ENCODE measurements around the gene TOR2A. TPM values are rescaled to one million over a fixed set of nuclear protein-coding genes. Genes with fewer than 3 reads are reported as not detected.

The TOR2A gene
- total and polyA plus RNA-seq, 8 donors, result 10.6 to 21.8 (median 14.8) TPM

DNA sequence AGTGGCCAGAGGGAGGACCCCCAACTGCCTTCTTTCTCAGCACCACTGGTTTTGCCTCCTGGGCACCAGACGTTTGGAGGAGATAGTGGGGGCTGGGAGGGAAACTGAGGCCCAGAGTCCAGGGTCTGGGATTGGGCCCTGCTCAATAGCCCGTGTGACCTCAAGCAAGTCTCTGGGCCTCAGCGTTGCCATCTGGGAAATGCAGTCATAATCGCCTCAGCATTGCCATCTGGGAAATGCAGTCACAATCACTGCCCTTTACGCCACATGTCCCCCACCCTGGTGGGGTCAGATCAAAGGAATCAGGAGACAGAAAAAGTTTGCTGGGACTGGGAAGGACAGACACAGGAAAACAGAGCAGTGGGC is 41.8 kb upstream of the TOR2A start:
- intact Hi-C loops (cut with DNase I), result no loop called here
- H3K4me1 ChIP-seq, result peaks cover 0 to 75% of the 10 kb centered on the region in 2 donors
- H3K36me3 ChIP-seq, result peaks cover 0 to 21% of the 10 kb centered on the region in 2 donors
- DNase-seq (no peak), ATAC-seq (no peak)
- no peaks in the 10 kb centered on the region for H3K9me3 ChIP-seq
- H3K4me3 ChIP-seq, result peak overlapping the region; percentile 4 to 49
- no peaks in the 10 kb centered on the region for H3K27me3 ChIP-seq
- peak overlapping the region in 1 of 2 donors; percentile 98 for H3K27ac ChIP-seq
- TF ChIP-seq, protein P1, sequence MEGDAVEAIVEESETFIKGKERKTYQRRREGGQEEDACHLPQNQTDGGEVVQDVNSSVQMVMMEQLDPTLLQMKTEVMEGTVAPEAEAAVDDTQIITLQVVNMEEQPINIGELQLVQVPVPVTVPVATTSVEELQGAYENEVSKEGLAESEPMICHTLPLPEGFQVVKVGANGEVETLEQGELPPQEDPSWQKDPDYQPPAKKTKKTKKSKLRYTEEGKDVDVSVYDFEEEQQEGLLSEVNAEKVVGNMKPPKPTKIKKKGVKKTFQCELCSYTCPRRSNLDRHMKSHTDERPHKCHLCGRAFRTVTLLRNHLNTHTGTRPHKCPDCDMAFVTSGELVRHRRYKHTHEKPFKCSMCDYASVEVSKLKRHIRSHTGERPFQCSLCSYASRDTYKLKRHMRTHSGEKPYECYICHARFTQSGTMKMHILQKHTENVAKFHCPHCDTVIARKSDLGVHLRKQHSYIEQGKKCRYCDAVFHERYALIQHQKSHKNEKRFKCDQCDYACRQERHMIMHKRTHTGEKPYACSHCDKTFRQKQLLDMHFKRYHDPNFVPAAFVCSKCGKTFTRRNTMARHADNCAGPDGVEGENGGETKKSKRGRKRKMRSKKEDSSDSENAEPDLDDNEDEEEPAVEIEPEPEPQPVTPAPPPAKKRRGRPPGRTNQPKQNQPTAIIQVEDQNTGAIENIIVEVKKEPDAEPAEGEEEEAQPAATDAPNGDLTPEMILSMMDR (IDR thresholded peaks at IDR 0.05), result no peak

DNA sequence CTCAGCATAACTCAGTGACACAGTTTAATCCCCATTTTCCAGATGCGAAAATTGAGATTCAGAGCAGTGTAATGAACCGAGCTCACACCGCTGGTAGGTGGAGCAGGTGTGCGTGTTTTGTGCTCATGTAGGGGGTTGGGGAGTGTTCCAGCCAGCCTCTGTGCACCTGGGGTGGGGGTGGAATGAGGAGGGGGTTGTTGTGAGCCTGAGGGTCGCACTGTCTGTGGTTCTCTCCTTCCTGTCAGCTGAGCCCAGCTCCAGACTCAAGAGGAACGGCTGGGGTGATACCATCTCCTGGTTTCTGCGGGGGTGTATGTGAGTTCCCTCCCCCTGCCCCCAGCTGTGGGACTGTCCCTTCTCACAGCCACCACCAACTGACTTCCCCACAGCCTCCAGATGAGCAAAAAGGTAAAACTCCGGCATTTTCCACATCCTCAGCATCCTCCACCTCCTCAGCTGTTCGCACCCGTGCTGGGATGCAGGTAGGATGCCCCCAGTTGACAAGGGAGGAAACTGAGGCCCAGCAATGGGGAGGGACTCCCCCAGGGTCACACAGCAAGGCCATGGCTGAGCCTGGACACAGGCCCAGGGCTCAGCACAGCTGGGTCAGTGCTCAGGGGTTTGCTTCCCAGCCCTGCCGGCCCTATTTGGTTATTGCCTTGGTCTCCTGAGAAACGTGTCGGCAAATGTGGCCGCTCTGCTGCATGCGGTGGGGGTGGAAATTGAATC is 41.3 kb upstream of the TOR2A start:
- ATAC-seq, result peak; percentile 22
- Histone ChIP-seq H3K4me1 (peaks cover 0 to 75% of the 10 kb centered on the region in 2 donors), H3K9me3 (no peaks in the 10 kb centered on the region), H3K27ac (peak overlapping the region in 1 of 2 donors; percentile 98), H3K36me3 (peaks cover 0 to 21% of the 10 kb centered on the region in 2 donors), H3K27me3 (no peaks in the 10 kb centered on the region), H3K4me3 (peak overlapping the region; percentile 4 to 49)
- DNase-seq, result peak in 1 of 4 donors; percentile 71
- TF ChIP-seq, protein P1 (IDR thresholded peaks at IDR 0.05), result peak in 1 of 2 donors; percentile 8
- intact Hi-C loops (cut with DNase I), result no loop called here

DNA sequence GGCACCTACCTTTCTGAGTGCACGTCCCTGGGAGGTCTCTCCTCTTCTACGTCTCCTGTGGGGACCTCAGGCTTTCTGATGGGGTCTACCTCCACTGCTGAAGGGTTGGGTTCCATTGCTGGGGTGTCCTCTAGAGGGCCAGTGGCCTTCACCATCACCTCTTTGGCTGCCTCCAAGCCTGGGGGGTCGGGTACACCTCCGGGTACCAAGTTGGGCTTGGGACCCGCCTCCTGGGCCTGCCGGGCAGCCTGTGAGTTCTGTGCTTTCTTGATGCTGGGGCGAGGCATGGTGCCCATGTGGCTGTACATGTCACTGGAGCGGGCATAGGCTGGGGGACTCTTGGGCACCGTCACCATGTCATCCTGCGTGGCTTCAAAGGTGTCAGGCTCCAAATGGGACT is 38.9 kb upstream of the TOR2A start:
- no peaks in the 10 kb centered on the region for H3K27me3 ChIP-seq
- H3K9me3 ChIP-seq, result no peaks in the 10 kb centered on the region
- H3K36me3 ChIP-seq, result peaks cover 0 to 21% of the 10 kb centered on the region in 2 donors
- peak in 1 of 4 donors; percentile 51 for DNase-seq
- intact Hi-C loops (cut with DNase I), result no loop called here
- peaks cover 4 to 73% of the 10 kb centered on the region in 2 donors for H3K4me1 ChIP-seq
- no peak overlapping the region for H3K4me3 ChIP-seq
- no peak overlapping the region for H3K27ac ChIP-seq
- ATAC-seq, result no peak
- TF ChIP-seq, protein P1 (IDR thresholded peaks at IDR 0.05), result no peak

DNA sequence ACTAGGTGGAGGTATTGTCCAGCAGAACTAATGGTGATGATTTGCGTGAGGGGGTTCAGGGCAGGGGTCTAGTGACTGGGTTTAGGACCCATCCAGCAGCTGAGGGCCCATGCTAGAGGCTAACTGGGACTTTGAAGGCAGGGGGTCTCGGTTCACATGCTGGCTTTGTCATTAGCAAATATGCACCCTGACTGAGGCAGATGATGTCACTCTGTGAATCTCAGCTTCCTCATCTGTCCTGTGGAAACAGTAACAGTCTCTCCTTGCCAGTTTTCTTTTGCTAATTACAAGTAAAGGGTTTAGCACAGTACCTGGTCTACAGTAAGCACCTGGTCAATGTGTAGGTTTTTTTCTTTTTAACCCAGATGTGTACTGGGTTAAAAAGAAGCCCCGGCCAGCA is 38.2 kb upstream of the TOR2A start:
- no peak for DNase-seq
- H3K9me3 ChIP-seq, result no peaks in the 10 kb centered on the region
- peaks cover 0 to 21% of the 10 kb centered on the region in 2 donors for H3K36me3 ChIP-seq
- TF ChIP-seq, protein P1 (IDR thresholded peaks at IDR 0.05), result no peak
- intact Hi-C loops (cut with DNase I), result no loop called here
- H3K27me3 ChIP-seq, result no peaks in the 10 kb centered on the region
- H3K27ac ChIP-seq, result no peak overlapping the region
- H3K4me1 ChIP-seq, result peaks cover 7 to 73% of the 10 kb centered on the region in 2 donors
- H3K4me3 ChIP-seq, result no peak overlapping the region
- no peak for ATAC-seq

DNA sequence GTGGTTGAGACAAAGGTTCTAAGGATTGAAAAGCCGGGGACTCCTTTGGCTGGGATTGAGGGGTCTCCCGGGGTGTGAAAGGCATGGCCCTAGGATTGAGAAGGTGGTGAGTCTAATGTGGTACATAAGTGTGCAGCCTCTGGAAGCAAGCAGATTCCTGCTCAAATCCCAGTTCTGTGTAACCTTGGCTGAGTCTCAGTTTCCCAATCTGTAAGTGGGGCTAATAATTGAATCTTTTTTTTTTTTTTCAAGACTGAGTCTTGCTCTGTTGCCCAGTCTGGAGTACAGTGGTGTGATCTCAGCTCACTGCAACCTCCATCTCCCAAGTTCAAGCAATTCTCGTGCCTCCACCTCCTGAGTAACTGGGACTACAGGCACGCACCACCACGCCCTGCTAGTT is 37.5 kb upstream of the TOR2A start:
- Histone ChIP-seq H3K9me3 (no peaks in the 10 kb centered on the region), H3K4me1 (peaks cover 10 to 76% of the 10 kb centered on the region in 2 donors), H3K27me3 (no peaks in the 10 kb centered on the region), H3K27ac (no peak overlapping the region), H3K36me3 (peaks cover 0 to 21% of the 10 kb centered on the region in 2 donors), H3K4me3 (no peak overlapping the region)
- ATAC-seq (no peak), DNase-seq (no peak)
- intact Hi-C loops (cut with DNase I), result no loop called here
- TF ChIP-seq, protein P1 (IDR thresholded peaks at IDR 0.05), result no peak

Measured in left lung (tissue), 10 donors.